Vagina (tissue), 2 donors: ENCODE results near the gene TREML1. TPM values are rescaled to one million over a fixed set of nuclear protein-coding genes. Genes with fewer than 3 reads are reported as not detected.

Experiments
- DNase-seq, 2 donors: peaks; one replicate each; pipeline ENCODE4 v3.0.0-alpha.2; 2017; ENCODE audit errors: extremely low spot score in 2 of 2
- H3K27ac ChIP-seq: fragments of 200-600 bp; sonication (generic); one replicate; pipeline ENCODE4 v1.5.1; 2019
- H3K27me3 ChIP-seq: fragments of 200-600 bp; sonication (generic); one replicate; pipeline ENCODE4 v1.5.1; 2019
- H3K36me3 ChIP-seq, 2 donors: fragments of 200-600 bp; sonication (generic); one replicate each; pipeline ENCODE4 v1.5.1; 2017 to 2019
- H3K4me1 ChIP-seq: fragments of 200-600 bp; sonication (generic); one replicate; pipeline ENCODE4 v1.5.1; 2019
- H3K4me3 ChIP-seq, 2 donors: fragments of 200-600 bp; sonication (generic); 1 replicate in 1 of 2; 2 replicates in 1 of 2; pipeline ENCODE4 v1.5.1; 2016 to 2019
- H3K9me3 ChIP-seq: fragments of 200-600 bp; sonication (generic); one replicate; pipeline ENCODE4 v1.5.1; 2019
- CTCF ChIP-seq, 3 experiments: fragments of 450-650 bp in 2 of 3; fragments of 200-600 bp in 1 of 3; sonication (generic) in 1 of 3; IDR thresholded peaks; one replicate each; pipeline ENCODE4 v1.5.1; 2017 to 2019; ENCODE audit warnings: antibody characterized with exemption in 3 of 3, mild to moderate bottlenecking in 2 of 3, moderate library complexity in 2 of 3
- POLR2A ChIP-seq, 2 donors: fragments of 450-650 bp; IDR thresholded peaks; one replicate each; pipeline ENCODE4 v1.6.1; 2017; ENCODE audit warnings: antibody characterized with exemption in 2 of 2, mild to moderate bottlenecking in 2 of 2, moderate library complexity in 2 of 2
- POLR2AphosphoS5 ChIP-seq, 2 donors: sonication (generic); formaldehyde crosslinking; IDR thresholded peaks; one replicate each; pipeline ENCODE4 v1.9.0; 2017; ENCODE audit warnings: antibody characterized with exemption in 2 of 2, mild to moderate bottlenecking in 2 of 2, low read depth in 1 of 2; ENCODE audit not compliant: insufficient read depth in 1 of 2
- intact Hi-C: fragments of 100-400 bp; cut with DNase I; formaldehyde crosslinking; loops from one replicate; pipeline ENCODE4 v1.15.1; 2023
- total RNA-seq: library from RNA; depleted of rRNA; stranded (reverse); fragments of >200 nt; gene quantifications from one replicate; pipeline ENCODE4 v1.2.3, GENCODE V29; 2016

Gene TREML1
- total RNA-seq, 1 donor from 2014 or later, result not detected

GRCh38 chr6:41164551-41165120, 10.5 kb upstream of the TREML1 start:
- Histone ChIP-seq H3K27ac (no peak overlapping the region), H3K27me3 (no peaks in the 10 kb centered on the region), H3K4me1 (no peaks in the 10 kb centered on the region), H3K9me3 (no peaks in the 10 kb centered on the region), H3K36me3 (no peaks in the 10 kb centered on the region), H3K4me3 (no peak overlapping the region)
- intact Hi-C loops, result no loop called here
- DNase-seq, result no peak
- TF ChIP-seq POLR2A (IDR thresholded peaks at IDR 0.05) (no peak), POLR2AphosphoS5 (IDR thresholded peaks at IDR 0.05; ENCODE audit: insufficient read depth in 1 of 2, low read depth in 1 of 2) (no peak), CTCF (IDR thresholded peaks at IDR 0.05) (no peak)

GRCh38 chr6:41163419-41163717, 9.2 kb upstream of the TREML1 start:
- intact Hi-C loops, result no loop called here
- Histone ChIP-seq H3K9me3 (no peaks in the 10 kb centered on the region), H3K36me3 (no peaks in the 10 kb centered on the region), H3K27me3 (no peaks in the 10 kb centered on the region), H3K27ac (no peak overlapping the region), H3K4me3 (no peak overlapping the region), H3K4me1 (no peaks in the 10 kb centered on the region)
- no peak for DNase-seq
- TF ChIP-seq POLR2A (IDR thresholded peaks at IDR 0.05), result no peak
- no peak for TF ChIP-seq CTCF (IDR thresholded peaks at IDR 0.05)
- no peak for TF ChIP-seq POLR2AphosphoS5 (IDR thresholded peaks at IDR 0.05; ENCODE audit: insufficient read depth in 1 of 2, low read depth in 1 of 2)

DNA sequence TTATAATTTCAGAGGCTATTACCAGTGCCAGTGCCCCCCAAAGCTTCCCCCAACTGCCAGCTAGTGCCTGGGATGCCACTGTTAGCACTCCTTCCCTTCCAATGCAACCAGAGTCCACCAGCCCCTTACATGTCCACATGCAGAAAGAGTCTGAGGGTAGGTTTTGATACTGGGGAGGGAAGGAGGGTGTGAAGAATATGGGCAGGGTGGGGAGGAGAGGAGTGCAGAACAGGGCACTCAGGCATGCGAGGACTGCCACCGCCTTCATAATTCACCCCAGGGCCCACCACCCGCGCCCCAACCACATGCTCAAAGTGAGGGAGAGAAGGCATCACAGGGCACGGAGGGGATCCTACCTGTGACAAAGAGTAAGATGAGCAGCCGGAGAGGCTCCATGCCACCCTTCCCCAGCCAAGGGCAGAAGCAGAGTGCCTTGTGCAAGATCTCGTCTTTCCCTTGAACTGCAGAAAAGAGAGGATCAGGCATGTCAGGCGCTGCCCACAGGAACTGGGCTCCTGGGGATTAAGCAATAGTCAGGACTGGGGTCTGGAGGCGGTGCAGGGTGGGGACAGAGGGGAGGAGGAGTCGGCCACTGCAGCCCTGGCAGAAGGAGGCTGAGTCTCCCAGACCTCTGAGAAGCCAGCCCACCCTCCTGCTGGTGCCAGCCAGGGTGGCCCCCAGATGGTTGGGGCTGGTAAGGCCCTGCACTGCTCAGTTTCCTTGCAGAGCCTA, 8.7 kb upstream of the TREML1 start, which contains the start of gene TREM2:
Gene TREM2 (minus strand): TSS at position 430 of the 732 bp plus-strand sequence. CDS start 34 bp downstream, at position 396.
- no peak for TF ChIP-seq CTCF (IDR thresholded peaks at IDR 0.05)
- no peak for TF ChIP-seq POLR2A (IDR thresholded peaks at IDR 0.05)
- no peak for TF ChIP-seq POLR2AphosphoS5 (IDR thresholded peaks at IDR 0.05; ENCODE audit: insufficient read depth in 1 of 2, low read depth in 1 of 2)
- Histone ChIP-seq H3K36me3 (no peaks in the 10 kb centered on the region), H3K27me3 (no peaks in the 10 kb centered on the region), H3K9me3 (no peaks in the 10 kb centered on the region), H3K4me1 (no peaks in the 10 kb centered on the region), H3K27ac (no peak within 1 kb of the TSS), H3K4me3 (no peak within 1 kb of the TSS)
- intact Hi-C loops, result no loop called here
- DNase-seq, result peak in 1 of 2 donors; percentile 70

- DNase-seq, result peak in 1 of 2 donors; percentile 70
- Histone ChIP-seq H3K4me3 (no peak overlapping the region), H3K27me3 (no peaks in the 10 kb centered on the region), H3K27ac (no peak overlapping the region), H3K9me3 (no peaks in the 10 kb centered on the region), H3K4me1 (no peaks in the 10 kb centered on the region), H3K36me3 (no peaks in the 10 kb centered on the region)
- no peak for TF ChIP-seq POLR2AphosphoS5 (IDR thresholded peaks at IDR 0.05; ENCODE audit: insufficient read depth in 1 of 2, low read depth in 1 of 2)
- no peak for TF ChIP-seq POLR2A (IDR thresholded peaks at IDR 0.05)
- no peak for TF ChIP-seq CTCF (IDR thresholded peaks at IDR 0.05)
- intact Hi-C loops, result no loop called here
These were observed 7.9 kb upstream of the TREML1 start for GRCh38 chr6:41161851-41162552.
